HG03565 (cell line): ENCODE results near the gene CHTF8.

Experiments used
- ATAC-seq: cut with Tn5 transposase; IDR thresholded peaks from one replicate; pipeline ENCODE4 v1.9.1; 2021; ENCODE audit warnings: mild to moderate bottlenecking, moderate library complexity; ENCODE audit not compliant: unreplicated experiment

The CHTF8 gene

DNA sequence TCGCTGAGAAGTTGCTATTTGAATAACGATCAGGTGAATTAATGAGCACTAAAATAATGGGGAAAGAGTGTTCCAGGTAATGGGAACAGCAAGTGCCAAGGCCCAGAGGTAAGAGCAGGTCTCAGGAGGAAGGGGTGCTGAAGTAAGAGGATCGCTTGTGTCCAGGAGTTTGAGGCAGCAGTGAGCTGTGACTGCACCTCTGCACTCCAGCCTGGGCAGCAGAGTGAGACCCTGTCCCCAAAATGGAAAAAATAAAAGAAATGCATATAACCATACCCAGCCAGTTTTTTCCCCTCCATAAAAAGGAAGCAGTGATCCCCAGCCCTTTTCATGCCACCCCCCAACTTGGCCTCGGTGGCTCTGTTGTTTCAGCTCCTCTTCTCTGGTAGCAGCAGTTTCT lies 43.7 kb downstream of the CHTF8 start:
- no peak for ATAC-seq

GRCh38 chr16:69087161-69087581 lies 45.2 kb downstream of the CHTF8 start:
- ATAC-seq = no peak

DNA sequence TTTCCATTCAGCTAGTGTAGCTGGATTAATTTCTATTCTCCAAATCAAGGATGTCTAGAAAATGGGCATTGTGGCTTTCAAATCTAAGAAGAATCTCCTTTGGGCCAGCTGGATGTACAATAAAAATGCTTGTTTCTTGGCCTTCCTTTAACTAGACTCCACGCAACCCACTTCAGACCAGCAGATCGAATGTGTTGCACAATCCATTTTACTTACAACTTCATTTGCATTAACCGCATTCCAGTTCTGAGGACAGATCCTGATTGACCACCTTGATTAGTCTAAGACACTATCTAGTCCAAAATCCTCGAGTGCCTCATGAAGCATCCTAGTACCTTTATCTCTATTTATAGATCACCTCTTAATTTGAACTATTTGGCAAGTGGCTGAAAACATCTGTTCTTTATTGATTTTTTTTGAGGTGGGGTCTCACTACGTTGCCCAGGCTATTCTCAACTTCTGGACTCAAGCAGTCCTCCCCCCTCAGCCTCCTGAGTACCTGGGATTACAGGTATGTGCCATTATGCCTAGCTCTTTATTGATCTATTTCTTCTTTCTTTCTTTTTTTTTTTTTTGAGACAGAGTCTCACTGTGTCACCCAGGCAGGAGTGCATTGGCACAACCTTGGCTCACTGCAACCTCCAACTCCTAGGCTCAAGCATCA lies 47.2 kb downstream of the CHTF8 start:
- no peak for ATAC-seq

GRCh38 chr16:69084289-69084688 lies 48.1 kb downstream of the CHTF8 start:
- no peak for ATAC-seq

DNA sequence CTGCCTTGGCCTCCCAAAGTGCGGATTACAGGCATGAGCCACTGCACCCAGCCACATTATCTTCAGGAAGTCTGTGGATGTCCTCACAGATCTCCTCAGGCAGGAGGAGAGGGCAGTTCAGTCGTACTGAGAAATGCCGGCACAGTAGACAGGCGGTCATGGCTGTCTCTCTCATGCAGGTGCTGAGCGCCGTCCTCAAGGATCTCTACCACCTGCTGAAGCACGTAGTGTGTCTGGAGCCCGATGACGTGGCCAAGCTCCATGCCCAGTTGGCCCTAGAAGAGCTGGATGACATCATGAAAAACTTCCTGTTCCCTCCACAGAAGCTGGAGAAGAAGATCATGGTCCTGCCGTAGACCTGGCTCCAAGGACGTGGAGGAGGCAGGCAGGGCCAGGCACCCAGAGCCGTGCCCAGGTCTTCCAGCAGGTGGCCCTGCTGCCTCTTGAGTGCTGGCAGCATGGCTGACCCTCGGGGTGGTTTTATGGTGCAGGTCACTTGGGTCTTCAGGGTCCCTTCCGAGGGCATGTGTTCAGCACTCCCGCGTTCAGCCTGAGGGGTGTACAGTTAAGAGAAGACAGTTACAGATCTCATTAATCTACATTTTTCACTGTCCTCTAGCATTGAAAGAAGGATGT lies 49.0 kb downstream of the CHTF8 start:
- no peak for ATAC-seq

GRCh38 chr16:69079697-69080096 lies 52.7 kb downstream of the CHTF8 start:
- ATAC-seq = no peak

DNA sequence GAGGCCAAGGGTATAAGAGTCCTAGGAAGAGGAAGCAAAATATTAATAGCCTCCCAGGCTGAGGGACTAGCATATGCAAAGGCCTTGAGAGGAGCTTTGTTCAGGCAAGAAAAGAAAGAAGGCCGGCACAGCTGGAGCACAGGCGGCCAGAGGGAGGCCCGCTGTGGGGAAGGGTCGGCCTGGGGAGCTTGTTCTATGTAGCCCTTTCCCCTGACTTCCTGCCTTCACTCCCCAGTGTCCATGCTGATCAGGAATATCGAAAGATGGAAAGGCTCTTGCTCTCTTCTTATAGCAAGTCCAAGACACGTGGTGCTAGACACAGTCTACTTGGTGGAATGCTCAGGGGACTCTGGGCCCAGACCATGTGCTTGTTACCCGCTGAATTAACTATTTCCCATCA lies 54.3 kb downstream of the CHTF8 start:
- ATAC-seq = no peak

GRCh38 chr16:69077251-69077650 lies 55.1 kb downstream of the CHTF8 start:
- no peak for ATAC-seq

- no peak for ATAC-seq
These were observed 59.1 kb downstream of the CHTF8 start for GRCh38 chr16:69073181-69073702.

GRCh38 chr16:69072640-69072974 lies 59.8 kb downstream of the CHTF8 start:
- no peak for ATAC-seq

DNA sequence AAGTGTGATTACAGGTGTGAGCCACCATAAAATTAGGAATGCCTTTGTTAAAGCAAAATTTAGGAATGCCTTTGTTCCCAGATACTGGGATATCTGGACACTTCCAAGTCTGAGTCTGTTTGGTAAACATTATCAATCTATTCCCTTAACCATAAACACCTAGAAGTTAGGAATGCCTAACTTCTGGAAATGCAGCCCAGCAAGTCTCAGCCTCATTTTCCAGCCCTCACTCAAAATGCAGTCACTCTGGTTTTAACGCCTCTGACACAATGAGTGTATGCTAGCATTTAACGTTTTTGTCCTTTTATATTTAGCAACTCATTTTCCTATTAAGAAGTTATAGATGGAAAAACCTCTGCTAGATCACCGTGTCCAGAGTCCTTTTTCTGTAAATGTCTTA lies 61.4 kb downstream of the CHTF8 start:
- no peak for ATAC-seq

DNA sequence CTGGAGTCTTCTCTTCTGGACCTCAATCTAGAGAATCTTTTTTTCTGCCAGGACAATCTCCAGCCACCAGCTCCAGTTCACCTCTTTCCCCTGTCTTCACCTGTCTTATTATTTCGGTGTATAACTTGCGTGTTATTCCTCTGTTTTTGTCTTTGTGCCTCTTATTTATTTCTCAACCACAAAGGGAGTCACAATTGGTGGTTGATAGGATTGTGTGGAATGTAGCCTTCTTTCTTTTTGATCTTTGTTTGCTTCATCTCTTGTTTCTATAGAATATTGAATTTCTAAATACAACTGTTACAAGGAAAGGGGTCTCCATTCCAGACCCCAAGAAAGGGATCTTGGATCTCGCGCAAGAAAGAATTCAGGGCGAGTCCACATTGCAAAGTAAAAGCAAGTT lies 62.9 kb downstream of the CHTF8 start:
- no peak for ATAC-seq
